A673 (cell line): ENCODE data around the gene PMS2.

Experiments
- EZH2 ChIP-seq: fragments of 200-600 bp; sonication (generic); IDR thresholded peaks from 2 replicates; pipeline ENCODE4 v1.6.1; 2017; ENCODE audit warnings: borderline replicate concordance, low read depth, mild to moderate bottlenecking, mixed read lengths, antibody characterized with exemption, low read length; ENCODE audit not compliant: poor library complexity, severe bottlenecking
- TF ChIP-seq, protein P1 (sequence below): fragments of 300-800, 200-600 bp; sonication (generic); conservative IDR thresholded peaks from 2 replicates; pipeline ENCODE4 v1.5.1; 2017; ENCODE audit warnings: low read depth, mild to moderate bottlenecking, antibody characterized with exemption, low read length, moderate library complexity, mixed read lengths

DNA sequence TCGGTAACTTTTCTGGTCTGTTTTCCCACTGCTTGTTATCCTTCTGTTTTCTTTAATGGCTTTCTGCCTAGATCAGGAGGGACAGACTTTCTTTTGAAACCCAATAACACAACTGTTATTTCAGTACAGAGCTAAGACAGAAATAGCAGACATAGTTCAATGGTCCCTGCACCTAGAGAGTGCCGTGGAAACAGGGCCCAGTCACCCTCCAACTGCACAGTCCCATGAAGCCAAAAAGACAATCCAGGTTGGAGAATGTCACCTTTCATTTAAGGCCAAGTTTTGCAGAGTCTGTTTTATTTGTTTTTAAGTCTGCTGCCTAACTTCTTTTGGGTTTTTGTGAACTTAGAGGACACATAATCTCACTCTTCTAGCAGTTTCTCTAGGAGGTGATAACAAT lies 2.7 kb upstream of the PMS2 start:
- TF ChIP-seq, protein P1, sequence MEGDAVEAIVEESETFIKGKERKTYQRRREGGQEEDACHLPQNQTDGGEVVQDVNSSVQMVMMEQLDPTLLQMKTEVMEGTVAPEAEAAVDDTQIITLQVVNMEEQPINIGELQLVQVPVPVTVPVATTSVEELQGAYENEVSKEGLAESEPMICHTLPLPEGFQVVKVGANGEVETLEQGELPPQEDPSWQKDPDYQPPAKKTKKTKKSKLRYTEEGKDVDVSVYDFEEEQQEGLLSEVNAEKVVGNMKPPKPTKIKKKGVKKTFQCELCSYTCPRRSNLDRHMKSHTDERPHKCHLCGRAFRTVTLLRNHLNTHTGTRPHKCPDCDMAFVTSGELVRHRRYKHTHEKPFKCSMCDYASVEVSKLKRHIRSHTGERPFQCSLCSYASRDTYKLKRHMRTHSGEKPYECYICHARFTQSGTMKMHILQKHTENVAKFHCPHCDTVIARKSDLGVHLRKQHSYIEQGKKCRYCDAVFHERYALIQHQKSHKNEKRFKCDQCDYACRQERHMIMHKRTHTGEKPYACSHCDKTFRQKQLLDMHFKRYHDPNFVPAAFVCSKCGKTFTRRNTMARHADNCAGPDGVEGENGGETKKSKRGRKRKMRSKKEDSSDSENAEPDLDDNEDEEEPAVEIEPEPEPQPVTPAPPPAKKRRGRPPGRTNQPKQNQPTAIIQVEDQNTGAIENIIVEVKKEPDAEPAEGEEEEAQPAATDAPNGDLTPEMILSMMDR: no peak
- no peak for TF ChIP-seq EZH2
